Endothelial cell of umbilical vein (primary cell): ENCODE measurements around the gene MMP28. TPM values are rescaled to one million over a fixed set of nuclear protein-coding genes. Genes with fewer than 3 reads are reported as not detected.

Experiments
- BruUV-seq: library from RNA; stranded (reverse); fragments of 400-500 nt; replicated peaks from 2 replicates; lab custom pipeline; 2021; lab: Mats Ljungman, UMichigan
- CTCF ChIA-PET: fragments of 300-600, 350-600 bp; sonication (Branson Sonifier 250); formaldehyde crosslinking; loops from one replicate; lab custom pipeline; 2021; ENCODE audit warnings: antibody characterized with exemption, inconsistent platforms; lab: Charles Lee
- POLR2A ChIA-PET: fragments of 300-600, 350-600 bp; sonication (Branson Sonifier 250); formaldehyde crosslinking; loops from one replicate; lab custom pipeline; 2021; ENCODE audit warnings: antibody characterized with exemption, inconsistent platforms; lab: Charles Lee
- DNase-seq: peaks from one replicate; pipeline ENCODE4 v3.0.0-alpha.2; 2011; ENCODE audit warnings: low read depth, low spot score
- FAIRE-seq: peaks from 2 replicates; lab custom pipeline; 2011; peaks lifted over from hg19 to GRCh38; lab: Jason Lieb, UNC
- H2AFZ ChIP-seq: 2 replicates; pipeline ENCODE4 v1.6.0; 2012; ENCODE audit warnings: low read depth, low read length, control low read depth, inconsistent platforms
- H3K27ac ChIP-seq: 2 replicates; pipeline ENCODE4 v1.5.1; 2011; ENCODE audit warnings: low read depth, mild to moderate bottlenecking, control low read depth, low read length, moderate library complexity; ENCODE audit not compliant: insufficient read depth
- H3K27me3 ChIP-seq, 2 experiments: 2 replicates each; pipeline versions ENCODE4 v1.6.0 to v1.6.1; 2011; ENCODE audit warnings: low read length in 2 of 2, mixed read lengths in 1 of 2; ENCODE audit not compliant: control insufficient read depth in 2 of 2, insufficient read depth in 2 of 2
- H3K36me3 ChIP-seq, 2 experiments: 2 replicates in 1 of 2; 3 replicates in 1 of 2; pipeline ENCODE4 v1.5.1; 2011; ENCODE audit warnings: low read length in 2 of 2, mild to moderate bottlenecking in 1 of 2, moderate library complexity in 1 of 2; ENCODE audit not compliant: control insufficient read depth in 2 of 2, insufficient read depth in 2 of 2; ENCODE audit errors: extremely low read depth in 1 of 2
- H3K4me1 ChIP-seq: 3 replicates; pipeline ENCODE4 v1.5.1; 2011; ENCODE audit warnings: mild to moderate bottlenecking, low read length; ENCODE audit not compliant: control insufficient read depth, insufficient read depth; ENCODE audit errors: extremely low read depth
- H3K4me2 ChIP-seq: 2 replicates; pipeline ENCODE4 v1.6.1; 2011; ENCODE audit warnings: low read length, control low read depth, mixed read lengths; ENCODE audit not compliant: insufficient read depth
- H3K4me3 ChIP-seq, 3 experiments: fragments of 200-600 bp in 1 of 3; sonication (generic), shearing (Covaris generic) in 1 of 3; replicated peaks in 1 of 3; 2 replicates each; pipeline ENCODE4 v1.5.1; 2011 to 2016; ENCODE audit warnings: control low read depth in 3 of 3, low read length in 3 of 3, mild to moderate bottlenecking in 2 of 3, inconsistent platforms in 1 of 3, low read depth in 1 of 3, moderate library complexity in 1 of 3; ENCODE audit not compliant: insufficient read depth in 1 of 3
- H3K79me2 ChIP-seq: 2 replicates; pipeline ENCODE4 v1.6.0; 2012; ENCODE audit warnings: low read length, inconsistent platforms; ENCODE audit not compliant: control insufficient read depth, insufficient read depth
- H3K9ac ChIP-seq: replicated peaks from 2 replicates; pipeline ENCODE3; 2011; ENCODE audit warnings: low read length, control low read depth; ENCODE audit not compliant: insufficient read depth; ENCODE audit errors: extremely low read depth
- H3K9me1 ChIP-seq: replicated peaks from 3 replicates; pipeline ENCODE4 v1.6.0; 2011; ENCODE audit warnings: mild to moderate bottlenecking, low read length; ENCODE audit not compliant: control insufficient read depth, insufficient read depth; ENCODE audit errors: extremely low read depth
- H3K9me3 ChIP-seq: replicated peaks from 2 replicates; pipeline ENCODE4 v1.5.1; 2012; ENCODE audit warnings: low read length, inconsistent platforms; ENCODE audit not compliant: control insufficient read depth, insufficient read depth
- H4K20me1 ChIP-seq: replicated peaks from 2 replicates; pipeline ENCODE3; 2011; ENCODE audit warnings: mild to moderate bottlenecking, low read length; ENCODE audit not compliant: control insufficient read depth, insufficient read depth; ENCODE audit errors: extremely low read depth
- CTCF ChIP-seq, 2 donors: IDR thresholded peaks; 1 replicate in 1 of 2; 2 replicates in 1 of 2; pipeline ENCODE4 v1.5.1; 2011; ENCODE audit warnings: low read length in 2 of 2, mild to moderate bottlenecking in 2 of 2, moderate library complexity in 2 of 2, control low read depth in 1 of 2, inconsistent platforms in 1 of 2, low read depth in 1 of 2; ENCODE audit not compliant: insufficient read depth in 1 of 2; ENCODE audit errors: extremely low read depth in 1 of 2
- EZH2 ChIP-seq: IDR thresholded peaks from 2 replicates; pipeline ENCODE4 v1.6.1; 2012; ENCODE audit warnings: borderline replicate concordance, low read depth, mild to moderate bottlenecking, moderate library complexity, low read length, inconsistent platforms; ENCODE audit not compliant: severe bottlenecking
- FOS ChIP-seq: IDR thresholded peaks from 2 replicates; pipeline ENCODE4 v1.6.1; 2011; ENCODE audit warnings: mild to moderate bottlenecking, low read length, moderate library complexity, borderline replicate concordance; ENCODE audit not compliant: insufficient read depth
- GATA2 ChIP-seq: IDR thresholded peaks from 2 replicates; pipeline ENCODE4 v1.7.0; 2011; ENCODE audit warnings: low read depth, mild to moderate bottlenecking, moderate library complexity, mixed read lengths, low read length; ENCODE audit not compliant: insufficient read length, insufficient read depth
- JUN ChIP-seq: IDR thresholded peaks from 2 replicates; pipeline ENCODE4 v1.6.1; 2011; ENCODE audit warnings: borderline replicate concordance, low read depth; ENCODE audit not compliant: insufficient read length, insufficient read depth
- MYC ChIP-seq: IDR thresholded peaks from one replicate; pipeline ENCODE4 v1.6.1; 2011; ENCODE audit warnings: mild to moderate bottlenecking, low read depth, low read length
- POLR2A ChIP-seq: IDR thresholded peaks from 2 replicates; pipeline ENCODE4 v1.6.1; 2012; ENCODE audit warnings: low read depth, mild to moderate bottlenecking, control low read depth, low read length
- POLR2AphosphoS5 ChIP-seq: IDR thresholded peaks from 2 replicates; pipeline ENCODE4 v1.6.1; 2012; ENCODE audit warnings: low read depth, mild to moderate bottlenecking, control low read depth, low read length, moderate library complexity; ENCODE audit not compliant: insufficient read depth
- dilution Hi-C: fragments of 300-500 bp; cut with MboI; formaldehyde crosslinking; loops from one replicate; pipeline ENCODE4 v1.15.0; 2019; ENCODE audit warnings: low sequenced_read_pairs; ENCODE audit not compliant: extremely low pct_ligation_motif_present
- intact Hi-C: fragments of 100-400 bp; cut with micrococcal nuclease; formaldehyde crosslinking; loops from one replicate; pipeline ENCODE4 v1.10.0; 2022
- polyA plus RNA-seq, 4 experiments: library from polyadenylated mRNA; depleted of rRNA in 3 of 4; stranded (reverse) in 3 of 4; unstranded in 1 of 4; fragments of >200 nt; gene quantifications; 2 replicates each; pipeline versions ENCODE4 v1.2.1 to v1.2.3, GENCODE V29; 2011 to 2012; ENCODE audit warnings: missing spikeins in 1 of 4
- total RNA-seq: library from RNA; stranded (reverse); gene quantifications from 2 replicates; pipeline ENCODE4 v1.2.3, GENCODE V29; 2021
- TF ChIP-seq, protein P1 (sequence below): IDR thresholded peaks from 2 replicates; pipeline ENCODE4 v1.6.1; 2011; ENCODE audit not compliant: insufficient read depth, insufficient read length

The MMP28 gene
- total and polyA plus RNA-seq, 2 donors (not counting 3 experiments of a cell fraction or from before 2014, with no cell fraction given), result 6.1 to 7.1 TPM

DNA sequence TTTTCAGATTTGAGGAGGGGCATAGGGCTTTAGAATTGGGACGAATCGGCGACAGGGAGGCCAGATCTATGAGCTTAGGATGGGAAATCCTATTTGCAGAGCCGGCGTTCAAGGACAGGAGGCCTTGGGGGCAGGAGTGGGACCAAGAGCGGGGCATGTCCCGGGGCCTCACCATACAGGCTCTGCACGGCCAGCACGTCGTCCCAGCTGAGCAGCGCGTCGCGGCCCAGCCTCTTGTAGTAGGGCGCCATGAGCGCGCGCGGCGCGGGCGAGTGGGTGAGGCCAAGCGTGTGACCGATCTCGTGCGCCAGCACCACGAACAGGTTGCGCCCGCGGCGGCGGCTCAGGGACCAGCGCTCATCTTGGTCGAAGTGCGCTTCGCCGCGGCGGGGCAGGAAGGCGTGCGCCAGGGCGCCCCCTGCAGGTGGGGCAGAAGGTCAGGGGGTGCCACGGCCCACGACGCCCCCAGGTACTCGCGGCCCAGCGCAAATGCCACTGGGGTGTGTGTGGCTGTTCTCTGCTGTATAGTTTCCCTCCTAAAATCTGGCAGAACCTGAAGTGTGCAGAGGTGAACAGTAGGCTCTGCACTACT, 25.4 kb downstream of the MMP28 start:
- Histone ChIP-seq H3K79me2 (no peaks in the 10 kb centered on the region), H3K4me1 (no peaks in the 10 kb centered on the region), H2AFZ (no peak overlapping the region), H3K27ac (no peak overlapping the region), H3K4me3 (no peak overlapping the region), H3K9me3 (no peaks in the 10 kb centered on the region), H3K4me2 (no peak overlapping the region), H3K36me3 (no peaks in the 10 kb centered on the region), H4K20me1 (no peaks in the 10 kb centered on the region), H3K9me1 (no peaks in the 10 kb centered on the region), H3K27me3 (peaks cover 2 to 6% of the 10 kb centered on the region in 2 experiments), H3K9ac (no peak overlapping the region)
- ChIA-PET CTCF (interaction anchor here (1.0 to 8.5 kb wide), 5 partner anchors 13 to 38 kb away, joined by 3 to 453 read pairs (median 4); partner anchors contain the start of genes MMP28 and TAF15), POLR2A (no interaction called here)
- dilution Hi-C loops (no loop called here), intact Hi-C loops (no loop called here)
- DNase-seq (no peak), FAIRE-seq (no peak)
- no TSS peak for BruUV-seq
- TF ChIP-seq MYC (no peak), CTCF (IDR thresholded peaks at IDR 0.05; ENCODE audit: extremely low read depth in 1 of 2, insufficient read depth in 1 of 2, low read depth in 1 of 2, low read length in 2 of 2) (peak in 1 of 2 donors; percentile 6), POLR2A (no peak), EZH2 (no peak)

GRCh38 chr17:35768797-35769196, 26.6 kb downstream of the MMP28 start:
- Histone ChIP-seq H3K36me3 (no peaks in the 10 kb centered on the region), H3K9ac (no peak overlapping the region), H3K27ac (no peak overlapping the region), H3K4me1 (peaks cover 7% of the 10 kb centered on the region), H4K20me1 (no peaks in the 10 kb centered on the region), H3K4me2 (no peak overlapping the region), H2AFZ (no peak overlapping the region), H3K9me3 (no peaks in the 10 kb centered on the region), H3K9me1 (no peaks in the 10 kb centered on the region), H3K27me3 (peaks cover 2 to 6% of the 10 kb centered on the region in 2 experiments), H3K4me3 (no peak overlapping the region), H3K79me2 (no peaks in the 10 kb centered on the region)
- dilution Hi-C loops (no loop called here), intact Hi-C loops (no loop called here)
- DNase-seq, result no peak
- ChIA-PET CTCF (interaction anchor here (1.0 to 8.5 kb wide), 4 partner anchors 21 to 40 kb away, joined by 4 to 453 read pairs (median 8); partner anchors contain the start of gene TAF15), POLR2A (interaction anchor here (1.0 kb wide), 1 partner anchor 40 kb away, joined by 3 read pairs; the partner anchor contains the start of gene TAF15)
- no peak for FAIRE-seq
- TF ChIP-seq EZH2, result no peak
- TF ChIP-seq CTCF (IDR thresholded peaks at IDR 0.05; ENCODE audit: extremely low read depth in 1 of 2, insufficient read depth in 1 of 2, low read depth in 1 of 2, low read length in 2 of 2), result no peak
- TF ChIP-seq GATA2, result no peak
- TF ChIP-seq, protein P1, sequence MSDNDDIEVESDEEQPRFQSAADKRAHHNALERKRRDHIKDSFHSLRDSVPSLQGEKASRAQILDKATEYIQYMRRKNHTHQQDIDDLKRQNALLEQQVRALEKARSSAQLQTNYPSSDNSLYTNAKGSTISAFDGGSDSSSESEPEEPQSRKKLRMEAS, result no peak
- no peak for TF ChIP-seq POLR2AphosphoS5
- no peak for TF ChIP-seq FOS
- no peak for TF ChIP-seq MYC
- no peak for TF ChIP-seq POLR2A
- no peak for TF ChIP-seq JUN
- BruUV-seq, result no TSS peak
